GM21423 (cell line): ENCODE measurements around the gene TRMT1L.

Experiments
- ATAC-seq: cut with Tn5 transposase; IDR thresholded peaks from one replicate; pipeline ENCODE4 v1.9.1; 2021; ENCODE audit warnings: mild to moderate bottlenecking, moderate library complexity; ENCODE audit not compliant: unreplicated experiment

The TRMT1L gene

GRCh38 chr1:185132534-185132933 is 24.2 kb downstream of the TRMT1L start:
- no peak for ATAC-seq

- ATAC-seq = no peak
These were observed 27.0 kb downstream of the TRMT1L start for GRCh38 chr1:185129708-185130107.

- no peak for ATAC-seq
These were observed 44.4 kb downstream of the TRMT1L start for GRCh38 chr1:185112356-185112755.

GRCh38 chr1:185111873-185112272 is 44.9 kb downstream of the TRMT1L start:
- no peak for ATAC-seq

GRCh38 chr1:185110145-185110544 is 46.6 kb downstream of the TRMT1L start:
- no peak for ATAC-seq

GRCh38 chr1:185108321-185108720 is 48.4 kb downstream of the TRMT1L start:
- ATAC-seq = no peak

GRCh38 chr1:185105121-185105520 is 51.6 kb downstream of the TRMT1L start:
- ATAC-seq = no peak

- ATAC-seq = no peak
These were observed 52.7 kb downstream of the TRMT1L start for GRCh38 chr1:185104083-185104482.

GRCh38 chr1:185096531-185096930 is 60.2 kb downstream of the TRMT1L start:
- no peak for ATAC-seq

GRCh38 chr1:185094761-185095160 is 62.0 kb downstream of the TRMT1L start:
- no peak for ATAC-seq

GRCh38 chr1:185091480-185091879 is 65.3 kb downstream of the TRMT1L start:
- no peak for ATAC-seq

- no peak for ATAC-seq
These were observed 69.0 kb downstream of the TRMT1L start for GRCh38 chr1:185087746-185088145.

GRCh38 chr1:185087101-185087500 is 69.7 kb downstream of the TRMT1L start:
- no peak for ATAC-seq

GRCh38 chr1:185083818-185084217 is 72.9 kb downstream of the TRMT1L start:
- no peak for ATAC-seq

GRCh38 chr1:185080422-185080821 is 76.3 kb downstream of the TRMT1L start:
- ATAC-seq = no peak

- no peak for ATAC-seq
These were observed 79.4 kb downstream of the TRMT1L start for GRCh38 chr1:185077374-185077773.

GRCh38 chr1:185075476-185075875 is 81.3 kb downstream of the TRMT1L start:
- ATAC-seq = no peak

GRCh38 chr1:185074307-185074706 is 82.4 kb downstream of the TRMT1L start:
- ATAC-seq = no peak

- no peak for ATAC-seq
These were observed 83.0 kb downstream of the TRMT1L start for GRCh38 chr1:185073725-185074124.

- no peak for ATAC-seq
These were observed 86.7 kb downstream of the TRMT1L start for GRCh38 chr1:185070051-185070450.

- no peak for ATAC-seq
These were observed 87.5 kb downstream of the TRMT1L start for GRCh38 chr1:185069202-185069772.

- no peak for ATAC-seq
These were observed 88.4 kb downstream of the TRMT1L start for GRCh38 chr1:185068341-185068740.
